NCI-H1105 (cell line): ENCODE measurements around the gene HIBCH.
"Not testable (repeated sequence)": the region's sequence is repeated elsewhere in the genome, so short reads cannot be mapped to it uniquely, and the experiment has no call there.

ENCODE experiments used
- DNase-seq: peaks from one replicate; lab custom pipeline; 2025; lab: John Stamatoyannopoulos, UW

Gene HIBCH

GRCh38 chr2:190343089-190343535 is 23.5 kb upstream of the HIBCH start:
- no peak for DNase-seq

DNA sequence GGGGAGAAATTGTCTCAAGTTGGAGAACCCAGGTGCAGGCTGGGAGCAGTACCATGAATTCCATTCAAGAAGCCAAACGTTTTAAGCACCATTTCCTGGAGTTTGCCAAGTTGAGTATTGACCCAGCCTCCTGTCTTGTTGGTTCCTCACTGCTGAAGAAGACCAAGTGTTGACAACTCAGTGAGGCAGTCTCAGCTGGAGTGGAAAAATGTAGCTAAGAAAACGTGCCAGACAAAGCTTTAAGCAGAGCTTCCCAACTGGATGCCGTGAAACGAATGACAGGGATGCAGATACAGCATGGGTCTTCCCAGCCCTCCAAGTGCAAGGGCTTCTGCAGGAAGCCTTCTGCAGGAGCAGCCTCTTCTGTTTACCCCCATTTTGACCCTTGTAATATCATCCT is 23.0 kb upstream of the HIBCH start:
- DNase-seq: no peak

- no peak for DNase-seq
Observed at GRCh38 chr2:190340369-190340768, 20.7 kb upstream of the HIBCH start.

DNA sequence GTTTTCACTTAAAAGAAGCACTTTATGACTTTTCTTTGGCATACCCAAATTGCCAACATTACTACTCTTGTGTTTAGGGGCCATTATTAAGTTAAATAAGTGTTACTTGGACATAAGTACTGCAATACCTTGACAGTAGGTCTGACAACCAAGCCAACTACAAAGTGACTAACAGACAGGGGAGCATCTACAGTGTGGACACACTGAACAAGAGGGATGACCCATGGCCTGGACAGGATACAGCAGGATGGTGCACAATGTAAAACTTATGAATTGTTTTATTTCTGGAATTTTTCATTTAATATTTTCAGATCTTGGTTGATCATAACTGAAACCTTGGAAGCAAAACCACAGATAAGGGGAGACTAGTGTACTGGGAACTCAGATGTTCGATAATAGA is 19.8 kb upstream of the HIBCH start:
- DNase-seq: no peak

DNA sequence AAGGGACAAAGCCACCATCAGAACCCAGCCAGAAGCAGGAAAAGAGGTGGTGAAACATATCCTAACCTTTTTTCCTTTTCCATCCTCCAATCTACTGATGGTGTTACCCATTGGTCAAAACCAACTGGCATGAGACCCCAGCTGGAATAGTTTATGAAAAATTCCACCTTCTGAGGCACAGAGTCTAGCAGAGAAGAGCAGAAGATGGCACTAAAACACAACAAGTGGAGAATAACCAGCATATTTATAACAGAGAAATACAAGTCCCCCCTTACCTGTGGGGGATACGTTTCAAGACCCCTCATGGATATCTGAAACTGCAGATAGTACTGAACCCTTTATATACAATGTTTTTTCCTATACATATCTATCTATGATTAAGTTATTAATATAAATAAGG is 18.8 kb upstream of the HIBCH start:
- no peak for DNase-seq

DNA sequence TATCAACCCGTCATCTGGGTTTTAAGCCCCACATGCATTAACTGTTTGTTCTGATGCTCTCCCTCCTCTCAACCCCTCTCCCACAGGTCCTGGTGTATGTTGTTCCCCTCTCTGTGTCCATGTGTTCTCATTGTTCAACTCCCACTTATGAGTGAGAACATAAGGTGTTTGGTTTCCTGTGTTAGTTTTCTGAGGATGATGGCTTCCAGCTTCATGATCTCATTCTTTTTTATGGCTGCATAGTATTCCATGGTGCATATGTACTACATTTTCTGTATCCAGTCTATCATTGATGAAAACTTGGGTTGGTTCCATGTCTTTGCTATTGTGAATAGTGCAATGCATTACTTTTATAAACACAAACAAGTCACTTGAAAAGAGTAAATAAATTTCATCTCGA is 16.8 kb upstream of the HIBCH start:
- no peak for DNase-seq

DNA sequence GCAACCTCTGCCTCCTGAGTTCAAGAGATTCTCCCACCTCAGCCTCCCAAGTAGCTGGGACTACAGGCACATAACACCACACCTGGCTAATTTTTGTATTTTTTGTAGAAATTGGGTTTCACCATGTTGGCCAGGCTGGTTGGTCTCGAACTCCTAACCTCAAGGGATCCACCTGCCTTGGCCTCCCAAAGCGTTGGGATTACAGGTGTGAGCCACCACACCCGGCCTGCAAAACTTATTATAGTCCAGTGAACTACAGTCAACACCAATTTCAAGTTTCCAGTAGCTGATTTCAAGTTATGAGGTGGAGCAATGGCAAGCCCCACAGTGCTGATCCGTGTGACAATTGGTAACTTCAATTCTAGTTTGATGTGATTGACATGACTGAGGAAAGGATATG is 16.0 kb upstream of the HIBCH start:
- not testable (repeated sequence) for DNase-seq

- no peak for DNase-seq
Observed at GRCh38 chr2:190335225-190335559, 15.6 kb upstream of the HIBCH start.

DNA sequence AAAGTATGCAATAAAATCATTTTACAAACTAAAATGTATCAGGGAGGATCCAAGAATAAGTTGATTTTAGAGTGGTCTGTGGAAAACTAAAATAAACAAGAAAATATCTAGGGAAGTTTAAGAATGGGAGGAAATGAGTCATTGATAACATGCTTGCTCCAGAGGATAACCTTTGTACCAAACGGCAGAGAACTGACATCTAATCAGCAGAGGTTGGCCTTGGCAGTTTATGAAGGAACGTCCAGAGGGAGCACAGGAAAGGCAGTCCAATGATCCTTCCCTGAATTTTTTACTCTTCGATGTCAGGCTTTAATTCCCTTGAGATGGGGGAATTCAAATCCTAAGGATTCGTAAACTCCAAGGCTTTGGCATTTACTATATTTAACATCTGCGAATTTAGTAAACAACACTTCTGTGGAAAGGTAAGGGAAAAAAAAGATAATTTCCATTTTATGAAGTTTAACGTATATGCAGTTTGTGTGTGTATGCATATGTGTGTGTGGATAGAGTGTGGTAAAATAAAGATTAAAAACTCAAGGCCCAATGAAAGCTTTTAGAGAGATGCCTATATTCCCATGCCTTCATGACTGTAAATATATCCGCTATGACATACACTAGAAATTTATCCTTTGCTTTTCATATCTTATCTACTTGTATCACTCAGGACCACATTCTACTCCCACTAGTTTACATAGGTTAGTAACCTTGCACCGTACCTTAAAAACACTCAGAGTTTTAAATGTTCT is 15.0 kb upstream of the HIBCH start:
- no peak for DNase-seq

DNA sequence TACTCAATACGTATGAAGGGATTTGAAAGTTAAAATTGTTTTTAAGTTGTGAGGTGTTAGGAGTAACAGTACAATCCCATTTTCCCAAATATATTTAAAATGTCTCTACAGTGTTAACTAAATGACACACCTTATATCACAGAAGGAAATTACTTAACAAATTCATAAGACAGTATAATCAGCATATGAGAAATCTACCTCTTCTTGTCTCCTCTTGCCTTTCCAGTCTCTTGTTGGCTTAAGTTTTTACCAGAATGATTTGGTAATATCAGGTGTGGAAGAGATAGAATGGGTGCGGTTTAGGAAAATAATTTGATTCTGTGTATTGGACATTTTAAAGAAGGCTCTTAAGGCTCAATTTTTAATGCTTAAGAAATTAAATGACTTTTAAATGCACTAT is 14.3 kb upstream of the HIBCH start:
- DNase-seq: no peak

- no peak for DNase-seq
Observed at GRCh38 chr2:190333395-190333794, 13.8 kb upstream of the HIBCH start.

- DNase-seq: no peak
Observed at GRCh38 chr2:190328573-190329147, 9.0 kb upstream of the HIBCH start.

GRCh38 chr2:190327867-190328572 is 8.4 kb upstream of the HIBCH start:
- DNase-seq: no peak

DNA sequence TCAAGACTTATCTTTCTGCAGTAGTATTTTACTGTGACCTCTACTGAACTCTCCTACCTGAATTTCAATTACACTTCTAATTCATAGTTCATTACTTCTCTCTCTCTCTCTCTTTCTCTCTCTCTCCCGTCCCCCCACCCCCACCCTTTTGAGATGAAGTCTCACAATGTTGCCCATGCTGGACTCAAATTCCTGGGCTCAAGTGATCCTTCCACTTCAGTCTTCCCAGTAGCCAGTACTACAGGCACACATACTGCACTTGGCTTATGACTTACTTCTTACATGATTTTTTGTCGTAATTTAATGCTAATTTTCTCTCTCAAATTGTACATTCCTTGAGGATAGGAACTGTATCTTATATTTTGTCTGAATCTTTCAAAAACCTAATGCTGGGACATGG is 6.0 kb upstream of the HIBCH start:
- DNase-seq: no peak

DNA sequence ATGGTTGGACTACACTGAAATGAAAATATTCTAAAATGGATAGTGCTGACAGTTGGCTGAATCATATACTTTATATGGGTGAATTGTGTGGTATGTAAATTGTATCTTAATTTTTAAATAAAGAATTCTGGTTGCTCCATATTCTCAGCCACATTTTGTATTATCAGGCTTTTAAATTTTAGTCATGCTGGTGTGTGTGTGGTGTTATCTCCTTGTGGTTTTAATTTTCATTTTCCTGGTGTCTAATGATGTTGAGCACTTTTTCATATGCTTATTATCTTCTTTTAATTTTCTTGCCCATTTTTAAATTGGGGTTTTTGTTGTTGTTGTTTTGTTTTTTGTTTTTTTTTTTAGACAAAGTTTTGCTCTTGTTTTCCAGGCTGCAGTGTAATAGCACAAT is 3.8 kb upstream of the HIBCH start:
- DNase-seq: no peak

- DNase-seq: no peak
Observed at GRCh38 chr2:190320696-190321095, 1.1 kb upstream of the HIBCH start.

- DNase-seq: no peak
Observed at GRCh38 chr2:190318931-190319554, 583 bp downstream of the HIBCH start.

DNA sequence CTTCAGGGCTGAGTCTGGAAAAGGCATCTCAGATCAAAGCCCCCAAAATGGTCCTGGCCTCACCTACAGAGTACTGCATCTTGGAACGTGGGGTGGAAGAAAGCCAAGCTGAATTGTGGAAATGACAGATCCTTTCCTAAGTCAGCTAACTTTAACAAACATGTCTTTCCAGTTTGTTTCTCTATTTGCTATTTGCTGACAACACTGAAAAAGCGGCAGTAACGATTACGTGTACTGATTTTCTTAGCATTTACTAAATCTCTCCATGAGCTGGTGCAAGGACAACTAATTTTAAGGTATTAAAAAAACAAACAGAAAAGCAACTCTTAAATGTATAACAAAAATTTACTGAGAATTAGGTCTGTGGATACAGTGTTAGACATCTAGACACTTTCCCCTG is 1.1 kb downstream of the HIBCH start:
- DNase-seq: no peak

DNA sequence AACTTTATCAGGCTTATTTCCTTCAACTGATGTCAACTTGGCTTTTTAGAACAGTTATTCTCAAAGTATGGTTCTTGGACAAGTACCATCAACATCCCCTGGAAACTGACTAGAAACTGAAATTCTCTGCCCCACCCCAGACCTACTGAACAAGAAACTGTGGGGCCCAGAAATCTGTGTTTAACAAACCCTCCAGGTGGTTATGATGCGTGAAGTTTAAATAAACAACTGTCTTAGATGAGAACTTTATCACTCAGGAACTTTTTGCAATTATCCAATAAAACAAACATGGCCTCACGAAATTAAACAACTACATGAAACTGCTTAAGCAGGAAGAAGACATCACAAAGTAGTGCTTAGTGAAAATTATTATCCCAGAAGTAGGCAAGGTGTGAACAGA is 4.4 kb downstream of the HIBCH start:
- no peak for DNase-seq

DNA sequence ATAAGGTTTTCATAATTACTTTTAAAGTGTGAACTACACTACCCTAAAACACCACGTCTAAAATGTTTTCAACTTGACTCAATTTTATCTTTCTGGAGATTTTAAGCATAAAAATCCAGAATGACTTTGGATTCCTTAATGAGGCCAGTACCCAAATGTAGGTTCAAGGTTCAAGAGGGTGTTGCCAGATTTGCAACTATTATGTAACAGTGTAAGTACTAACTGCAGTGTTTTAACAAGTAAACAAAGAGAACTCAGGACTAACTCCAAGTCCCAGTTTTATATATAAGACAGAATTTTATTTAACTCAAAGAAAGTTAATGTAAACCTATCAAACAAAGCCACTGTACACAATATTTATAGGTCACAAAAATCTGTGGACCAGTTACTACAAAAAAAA is 5.7 kb downstream of the HIBCH start:
- DNase-seq: no peak

GRCh38 chr2:190312635-190313025 is 7.0 kb downstream of the HIBCH start:
- not testable (repeated sequence) for DNase-seq

GRCh38 chr2:190311893-190312634 is 7.6 kb downstream of the HIBCH start:
- no peak for DNase-seq
